ENCODE results near the gene JAKMIP1.

The JAKMIP1 gene

GRCh38 chr4:5990446-5991160 is 209.7 kb downstream of the JAKMIP1 start:
- ChIA-PET CTCF (no interaction called here), POLR2A (ENCODE audit: low non-redundant PET) (no interaction called here)
- no peak overlapping the region for H3K27ac ChIP-seq
- DNase-seq (ENCODE audit: low spot score) = no peak
- TF ChIP-seq CTCF (conservative IDR thresholded peaks at IDR 0.05; ENCODE audit: low read depth) = no peak

DNA sequence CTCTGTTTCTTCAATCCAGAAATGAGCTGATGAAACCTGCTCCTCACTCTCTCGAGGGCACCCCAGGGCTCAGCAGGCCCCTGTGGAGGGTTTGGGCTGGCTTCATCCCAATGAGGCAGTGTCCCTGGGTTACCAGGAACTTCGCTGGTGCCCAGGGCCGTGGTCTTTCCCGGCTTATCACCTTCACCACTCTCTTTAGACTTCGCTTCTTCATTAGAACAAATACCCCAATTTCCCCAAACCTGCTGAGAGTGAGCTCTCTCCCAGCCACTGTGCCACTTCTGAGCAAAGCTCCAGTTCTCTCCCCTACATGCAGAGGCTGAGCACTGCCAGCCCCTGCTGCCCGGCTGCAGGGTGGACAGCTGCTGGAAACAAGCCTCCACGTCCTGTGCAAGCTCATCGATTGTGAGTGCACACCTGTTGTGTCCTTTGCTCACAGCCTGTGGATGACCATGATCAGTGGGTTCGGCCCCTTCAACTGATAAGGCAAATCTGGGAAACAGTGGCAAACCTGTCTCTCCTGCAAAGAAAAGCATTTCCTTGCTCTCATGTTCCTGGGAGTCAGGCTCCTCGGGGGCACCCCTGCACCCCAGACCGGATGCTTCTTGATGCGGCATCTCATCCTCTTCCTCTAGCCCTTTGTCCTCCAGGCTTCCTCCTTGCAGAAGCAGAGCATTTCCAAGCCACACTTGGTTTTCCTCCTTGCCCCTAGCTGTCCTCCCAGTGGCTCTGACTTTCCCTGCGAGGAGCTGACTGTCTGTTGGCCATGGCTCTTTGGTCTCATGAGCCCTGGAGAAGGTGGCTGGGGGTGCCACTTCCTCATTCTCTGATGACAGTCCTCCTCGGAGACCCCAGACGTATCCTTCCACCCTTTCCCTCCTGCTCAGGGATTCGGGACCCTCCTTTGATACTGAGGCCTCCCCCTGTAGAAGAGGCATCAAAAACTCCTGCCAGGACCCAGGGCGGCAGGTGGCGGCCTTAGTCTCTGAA is 210.8 kb downstream of the JAKMIP1 start:
- no peak for DNase-seq (ENCODE audit: low spot score)
- ChIA-PET CTCF (interaction anchor here (1.3 kb wide), 1 partner anchor 9 kb away, joined by 4 read pairs; no protein-coding TSS in a partner anchor), POLR2A (ENCODE audit: low non-redundant PET) (no interaction called here)
- no peak overlapping the region for H3K27ac ChIP-seq
- TF ChIP-seq CTCF (conservative IDR thresholded peaks at IDR 0.05; ENCODE audit: low read depth) = no peak

DNA sequence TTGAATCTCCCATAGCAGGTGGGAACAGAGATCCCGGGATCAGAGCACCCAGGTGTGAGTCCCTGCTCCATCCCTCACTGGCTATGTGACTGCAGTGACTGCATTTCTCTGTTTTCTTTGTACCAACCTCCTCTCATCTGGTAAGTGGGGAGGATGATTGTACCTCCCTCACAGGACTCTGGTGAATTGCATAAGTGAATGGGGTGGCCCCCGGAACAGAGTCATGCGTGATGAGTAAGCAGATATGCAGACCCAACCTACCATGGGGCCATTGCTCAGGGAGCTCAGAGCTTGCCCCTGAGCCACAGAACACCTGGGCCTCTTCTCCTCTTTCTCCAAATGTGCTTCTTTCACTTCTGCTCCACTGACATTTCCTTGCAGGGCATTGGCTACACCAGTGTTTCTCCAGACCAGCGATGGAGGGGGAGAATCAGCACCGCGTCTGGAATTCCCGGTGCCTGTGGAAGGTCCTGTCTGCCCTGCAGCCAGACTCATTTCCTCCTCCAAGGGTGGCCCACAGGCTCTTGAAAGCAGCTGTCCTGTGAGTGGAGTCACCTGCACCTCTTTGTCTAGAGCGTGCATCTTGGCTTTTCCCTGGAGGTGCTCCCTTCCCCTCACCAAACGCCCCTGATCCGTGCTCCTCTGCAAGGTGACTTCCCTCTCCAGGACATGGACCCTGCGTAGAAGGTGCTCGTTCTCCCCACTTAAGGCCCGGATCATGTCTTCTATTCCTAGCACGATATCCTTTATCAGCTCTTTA is 212.1 kb downstream of the JAKMIP1 start:
- DNase-seq (ENCODE audit: low spot score) = no peak

GRCh38 chr4:5984843-5985242 is 215.5 kb downstream of the JAKMIP1 start:
- ChIA-PET POLR2A (ENCODE audit: low non-redundant PET) (no interaction called here), CTCF (interaction anchor here (0.6 to 0.7 kb wide), 2 partner anchors 258 to 523 kb away, joined by 4 to 5 read pairs; no protein-coding TSS in a partner anchor)

More for the DNA sequence above, 212.1 kb downstream of the JAKMIP1 start:
- ChIA-PET POLR2A (ENCODE audit: low non-redundant PET) (no interaction called here), CTCF (interaction anchor here (1.3 kb wide), 1 partner anchor 8 kb away, joined by 4 read pairs; no protein-coding TSS in a partner anchor)
- TF ChIP-seq CTCF (conservative IDR thresholded peaks at IDR 0.05; ENCODE audit: low read depth) = no peak
- no peak overlapping the region for H3K27ac ChIP-seq

GRCh38 chr4:5982156-5982973 is 218.0 kb downstream of the JAKMIP1 start:
- H3K27ac ChIP-seq = no peak overlapping the region
- TF ChIP-seq CTCF (conservative IDR thresholded peaks at IDR 0.05; ENCODE audit: low read depth) = no peak
- no peak for DNase-seq (ENCODE audit: low spot score)
- ChIA-PET POLR2A (ENCODE audit: low non-redundant PET) (no interaction called here), CTCF (interaction anchor here (1.2 kb wide), 1 partner anchor 16 kb away, joined by 3 read pairs; no protein-coding TSS in a partner anchor)

More at GRCh38 chr4:5984843-5985242, 215.5 kb downstream of the JAKMIP1 start:
- no peak overlapping the region for H3K27ac ChIP-seq
- no peak for TF ChIP-seq CTCF (conservative IDR thresholded peaks at IDR 0.05; ENCODE audit: low read depth)
- DNase-seq (ENCODE audit: low spot score) = no peak

All from RWPE1 (cell line).